Breast epithelium (tissue), 3 donors: ENCODE results near the gene ALKAL2.

Experiments used
- CTCF ChIP-seq, 3 donors: fragments of 450-650 bp; IDR thresholded peaks; one replicate each; pipeline ENCODE4 v1.5.1; 2016 to 2017; ENCODE audit warnings: antibody characterized with exemption in 3 of 3, mild to moderate bottlenecking in 3 of 3, moderate library complexity in 3 of 3
- POLR2AphosphoS5 ChIP-seq, 3 donors: sonication (generic); formaldehyde crosslinking; IDR thresholded peaks; one replicate each; pipeline ENCODE4 v1.6.1; 2017; ENCODE audit warnings: antibody characterized with exemption in 3 of 3

GRCh38 chr2:262117-262516 lies 25.8 kb downstream of the ALKAL2 start:
- no peak for TF ChIP-seq CTCF (IDR thresholded peaks at IDR 0.05)
- TF ChIP-seq POLR2AphosphoS5 (IDR thresholded peaks at IDR 0.05), result no peak
